ENCODE measurements around the gene SAXO2.

- TF ChIP-seq EZH2 (IDR thresholded peaks at IDR 0.05; ENCODE audit: borderline replicate concordance, low read depth, low read length, severe bottlenecking) (no peak), CTCF (IDR thresholded peaks at IDR 0.05; ENCODE audit: borderline replicate concordance, extremely low read depth, low read length, poor library complexity, severe bottlenecking) (no peak)
Measured at GRCh38 chr15:82309802-82310201, 47.2 kb downstream of the SAXO2 start.
